WTC11 (cell line): Measurements from ENCODE around the gene CFAP77.

Source experiments
- ATF1 ChIP-seq: sonication (generic); formaldehyde crosslinking; IDR thresholded peaks from 2 replicates; pipeline ENCODE4 v1.8.1; 2023; ENCODE audit warnings: mild to moderate bottlenecking, moderate library complexity, missing genetic modification reagents
- ATF3 ChIP-seq: sonication (generic); formaldehyde crosslinking; conservative IDR thresholded peaks from 2 replicates; pipeline ENCODE4 v1.8.1; 2022; ENCODE audit warnings: mild to moderate bottlenecking, missing genetic modification reagents
- CREB1 ChIP-seq: sonication (generic); formaldehyde crosslinking; IDR thresholded peaks from 2 replicates; pipeline ENCODE4 v1.8.0; 2023; ENCODE audit warnings: mild to moderate bottlenecking, missing genetic modification reagents
- IRF1 ChIP-seq: sonication (generic); formaldehyde crosslinking; IDR thresholded peaks from 2 replicates; pipeline ENCODE4 v1.8.0; 2023; ENCODE audit warnings: missing genetic modification reagents
- JUN ChIP-seq: sonication (generic); formaldehyde crosslinking; IDR thresholded peaks from 2 replicates; pipeline ENCODE4 v1.8.0; 2023; ENCODE audit warnings: mild to moderate bottlenecking, missing genetic modification reagents
- NFYB ChIP-seq: sonication (generic); formaldehyde crosslinking; conservative IDR thresholded peaks from 2 replicates; pipeline ENCODE4 v1.8.0; 2022; ENCODE audit warnings: low read depth, missing genetic modification reagents
- NR3C1 ChIP-seq: sonication (generic); formaldehyde crosslinking; conservative IDR thresholded peaks from 2 replicates; pipeline ENCODE4 v1.8.1; 2023; ENCODE audit warnings: low read depth, mild to moderate bottlenecking, missing genetic modification reagents
- TP53 ChIP-seq: sonication (generic); formaldehyde crosslinking; IDR thresholded peaks from 2 replicates; pipeline ENCODE4 v1.8.1; 2023; ENCODE audit warnings: mild to moderate bottlenecking, missing genetic modification reagents
- ZNF263 ChIP-seq: sonication (generic); formaldehyde crosslinking; IDR thresholded peaks from 2 replicates; pipeline ENCODE4 v1.8.1; 2022; ENCODE audit warnings: low read depth, mild to moderate bottlenecking, moderate library complexity, missing genetic modification reagents
- ZNF281 ChIP-seq: sonication (generic); formaldehyde crosslinking; IDR thresholded peaks from 2 replicates; pipeline ENCODE4 v1.8.0; 2023; ENCODE audit warnings: mild to moderate bottlenecking, missing genetic modification reagents
- TF ChIP-seq, protein P1 (sequence below): fragments of 200-600 bp; IDR thresholded peaks from 2 replicates; pipeline ENCODE4 v1.8.0; 2022; ENCODE audit warnings: antibody characterized with exemption

DNA sequence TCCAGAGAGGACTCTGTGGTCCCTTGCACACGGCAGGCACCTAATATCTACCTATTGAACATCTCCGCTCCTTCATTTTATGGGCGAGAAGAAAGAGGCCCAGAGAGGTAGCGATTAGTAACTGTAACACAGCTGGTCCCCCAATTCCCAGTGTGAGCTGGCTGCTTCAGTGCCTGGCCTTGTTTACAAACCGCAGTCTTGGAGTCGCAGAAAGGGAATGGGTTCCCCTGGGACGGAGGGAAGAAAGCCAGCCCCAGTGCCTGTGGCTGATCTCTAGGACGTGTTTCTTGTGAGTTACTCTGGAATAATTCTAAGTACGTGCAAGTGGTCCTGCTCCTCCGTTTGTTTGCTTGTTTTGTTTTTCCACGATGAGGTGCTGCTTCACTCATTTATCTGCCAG, 52.0 kb downstream of the CFAP77 start:
- TF ChIP-seq, protein P1, sequence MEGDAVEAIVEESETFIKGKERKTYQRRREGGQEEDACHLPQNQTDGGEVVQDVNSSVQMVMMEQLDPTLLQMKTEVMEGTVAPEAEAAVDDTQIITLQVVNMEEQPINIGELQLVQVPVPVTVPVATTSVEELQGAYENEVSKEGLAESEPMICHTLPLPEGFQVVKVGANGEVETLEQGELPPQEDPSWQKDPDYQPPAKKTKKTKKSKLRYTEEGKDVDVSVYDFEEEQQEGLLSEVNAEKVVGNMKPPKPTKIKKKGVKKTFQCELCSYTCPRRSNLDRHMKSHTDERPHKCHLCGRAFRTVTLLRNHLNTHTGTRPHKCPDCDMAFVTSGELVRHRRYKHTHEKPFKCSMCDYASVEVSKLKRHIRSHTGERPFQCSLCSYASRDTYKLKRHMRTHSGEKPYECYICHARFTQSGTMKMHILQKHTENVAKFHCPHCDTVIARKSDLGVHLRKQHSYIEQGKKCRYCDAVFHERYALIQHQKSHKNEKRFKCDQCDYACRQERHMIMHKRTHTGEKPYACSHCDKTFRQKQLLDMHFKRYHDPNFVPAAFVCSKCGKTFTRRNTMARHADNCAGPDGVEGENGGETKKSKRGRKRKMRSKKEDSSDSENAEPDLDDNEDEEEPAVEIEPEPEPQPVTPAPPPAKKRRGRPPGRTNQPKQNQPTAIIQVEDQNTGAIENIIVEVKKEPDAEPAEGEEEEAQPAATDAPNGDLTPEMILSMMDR: no peak
- no peak for TF ChIP-seq ATF3 (CRISPR knock-in tag)
- TF ChIP-seq NR3C1: no peak
- no peak for TF ChIP-seq ZNF263
- no peak for TF ChIP-seq CREB1 (CRISPR knock-in tag)
- TF ChIP-seq IRF1 (CRISPR knock-in tag): no peak
- no peak for TF ChIP-seq NFYB (CRISPR knock-in tag)
- TF ChIP-seq ZNF281 (CRISPR knock-in tag): no peak
- no peak for TF ChIP-seq ATF1
- no peak for TF ChIP-seq JUN (CRISPR knock-in tag)
- no peak for TF ChIP-seq TP53 (CRISPR knock-in tag)
